ENCODE data around the gene CALHM3. TPM values are rescaled to one million over a fixed set of nuclear protein-coding genes. Genes with fewer than 3 reads are reported as not detected.
"Not testable (repeated sequence)": the region's sequence is repeated elsewhere in the genome, so short reads cannot be mapped to it uniquely, and the experiment has no call there.

CALHM3 gene
- total RNA-seq, 1 experiment from 2014 or later: 0.47 TPM

DNA sequence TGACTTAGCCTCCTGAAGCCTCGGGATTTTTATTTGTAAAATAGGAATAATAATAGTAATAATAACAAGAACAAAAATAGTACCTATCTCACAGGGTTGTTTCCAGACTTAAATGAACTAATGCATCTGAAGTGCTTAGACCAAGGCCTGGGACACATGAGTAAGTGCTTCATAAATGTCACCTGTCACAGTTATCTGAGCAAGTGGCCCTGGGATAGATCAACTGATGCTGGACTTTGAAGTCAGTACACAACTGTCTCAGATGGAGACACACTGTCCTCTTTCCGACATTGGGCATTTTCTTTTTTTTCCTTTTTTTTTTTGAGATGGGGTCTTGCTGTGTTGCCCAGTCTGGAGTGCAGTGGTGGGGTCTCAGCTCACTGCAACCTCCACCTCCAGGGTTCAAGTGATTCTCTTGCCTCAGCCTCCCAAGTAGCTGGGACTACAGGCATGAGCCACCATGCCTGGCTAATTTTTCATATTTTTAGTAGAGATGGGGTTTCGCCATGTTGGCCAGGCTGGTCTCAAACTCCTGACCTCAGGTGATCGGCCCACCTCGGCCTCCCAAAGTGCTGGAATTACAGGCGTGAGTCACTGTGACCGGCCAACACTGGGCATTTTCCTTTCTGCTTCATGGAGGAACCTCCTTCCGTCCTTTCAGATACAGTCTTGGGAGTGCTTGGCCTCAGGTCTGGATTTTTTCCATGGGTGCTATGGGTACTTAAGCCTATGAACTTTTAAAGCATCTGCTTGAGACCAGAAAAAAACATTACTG lies 7.8 kb upstream of the CALHM3 start:
- in situ Hi-C loops (cut with HindIII; ENCODE audit: low pct_unique_long_range_greater_than_20kb, low sequenced_read_pairs); DNase-seq (ENCODE audit: low read depth): not testable (repeated sequence)

DNA sequence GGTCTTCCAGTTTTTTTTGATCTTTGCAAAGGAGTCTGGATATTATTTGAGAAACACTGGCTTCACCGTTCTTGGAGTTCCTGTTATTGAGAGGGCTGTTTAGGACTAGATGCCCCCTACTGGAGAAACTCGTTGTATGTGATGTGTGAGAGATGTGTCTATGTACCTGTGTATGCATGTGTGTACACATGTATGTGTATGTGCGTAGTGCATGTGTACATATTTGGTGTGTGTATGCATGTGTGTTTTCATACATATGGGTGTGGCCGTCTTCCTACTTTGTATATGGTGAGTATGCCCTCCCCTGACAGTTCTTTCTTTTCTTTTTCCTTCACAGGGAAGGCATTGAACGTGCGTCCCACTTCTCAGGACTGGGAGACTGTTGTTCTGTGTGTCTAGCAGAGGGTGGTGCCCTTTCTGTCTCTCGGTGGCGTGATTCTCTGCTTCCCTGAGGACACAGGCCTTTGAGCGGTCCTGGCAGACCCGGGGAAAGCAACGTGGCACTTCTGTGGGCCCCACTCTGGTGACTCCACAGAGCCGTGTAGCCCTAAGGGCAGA lies 3.0 kb upstream of the CALHM3 start:
- in situ Hi-C loops (cut with HindIII; ENCODE audit: low pct_unique_long_range_greater_than_20kb, low sequenced_read_pairs): no loop called here
- DNase-seq (ENCODE audit: low read depth): peak; percentile 23

GRCh38 chr10:103480521-103480920 lies 1.5 kb upstream of the CALHM3 start:
- no peak for DNase-seq (ENCODE audit: low read depth)
- in situ Hi-C loops (cut with HindIII; ENCODE audit: low pct_unique_long_range_greater_than_20kb, low sequenced_read_pairs): no loop called here

- in situ Hi-C loops (cut with HindIII; ENCODE audit: low pct_unique_long_range_greater_than_20kb, low sequenced_read_pairs): no loop called here
- DNase-seq (ENCODE audit: low read depth): no peak
These were observed 369 bp downstream of the CALHM3 start for GRCh38 chr10:103478671-103479070.

DNA sequence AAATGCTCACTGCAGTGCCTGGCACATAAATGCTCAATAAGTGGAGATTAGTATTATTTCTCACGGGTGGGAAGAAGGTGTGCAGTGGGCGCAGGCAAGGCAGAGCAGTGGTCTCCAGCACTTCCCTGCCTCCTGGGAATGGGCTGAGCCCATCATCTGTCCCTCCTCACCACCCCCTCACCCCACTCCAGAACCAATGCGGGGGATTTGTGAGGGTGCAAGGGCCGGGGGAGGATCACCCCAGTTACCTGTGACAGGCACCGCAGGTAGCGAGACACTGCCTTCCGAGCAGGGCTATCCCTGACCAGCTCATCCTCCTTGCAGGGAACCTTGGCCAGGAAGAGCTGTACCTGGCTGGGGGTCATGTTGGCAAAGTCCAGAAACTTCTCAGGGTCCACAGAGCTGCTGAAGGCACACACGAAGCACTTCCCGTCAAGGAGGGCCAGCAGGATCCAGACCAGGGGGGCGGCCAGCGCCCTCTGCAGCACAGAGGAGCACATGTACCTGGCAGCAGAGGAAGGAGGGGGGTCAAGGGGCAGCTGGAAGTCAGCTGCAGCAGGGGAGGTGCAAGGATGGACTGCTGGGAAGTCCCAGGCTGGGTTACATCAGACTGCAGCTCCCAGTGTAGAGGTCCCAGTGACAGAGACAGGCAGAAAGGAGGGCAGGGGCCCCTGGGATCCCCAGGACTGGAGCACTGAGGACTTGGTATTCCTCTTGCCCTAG lies 2.8 kb downstream of the CALHM3 start:
- in situ Hi-C loops (cut with HindIII; ENCODE audit: low pct_unique_long_range_greater_than_20kb, low sequenced_read_pairs): no loop called here

GRCh38 chr10:103475437-103475836 lies 3.6 kb downstream of the CALHM3 start:
- in situ Hi-C loops (cut with HindIII; ENCODE audit: low pct_unique_long_range_greater_than_20kb, low sequenced_read_pairs): no loop called here
- no peak for DNase-seq (ENCODE audit: low read depth)

More for the DNA sequence above, 2.8 kb downstream of the CALHM3 start:
- DNase-seq (ENCODE audit: low read depth): no peak

- DNase-seq (ENCODE audit: low read depth): no peak
- in situ Hi-C loops (cut with HindIII; ENCODE audit: low pct_unique_long_range_greater_than_20kb, low sequenced_read_pairs): no loop called here
These were observed 5.0 kb downstream of the CALHM3 start for GRCh38 chr10:103474077-103474476.

DNA sequence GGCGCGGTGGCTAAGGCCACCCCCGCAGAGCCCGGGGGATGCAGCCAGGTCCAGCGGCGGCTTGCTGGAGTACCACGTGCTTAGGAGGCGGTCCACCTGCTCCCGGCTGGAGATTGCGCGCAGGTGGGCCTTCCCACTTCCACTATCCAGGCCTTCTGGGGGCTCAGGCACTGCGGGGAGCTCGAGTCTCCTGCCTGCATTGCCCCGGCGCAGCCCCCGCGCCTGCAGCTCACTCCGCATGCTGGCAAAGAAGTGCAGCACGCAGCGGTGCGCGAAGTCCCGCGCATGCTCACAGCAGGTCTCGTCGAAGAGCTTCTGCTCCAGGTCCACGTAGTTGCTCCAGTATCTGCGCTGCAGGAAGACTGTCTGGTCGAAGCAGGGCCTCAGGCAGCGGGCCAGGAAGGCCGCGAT lies 5.8 kb downstream of the CALHM3 start:
- in situ Hi-C loops (cut with HindIII; ENCODE audit: low pct_unique_long_range_greater_than_20kb, low sequenced_read_pairs): no loop called here
- DNase-seq (ENCODE audit: low read depth): no peak

DNA sequence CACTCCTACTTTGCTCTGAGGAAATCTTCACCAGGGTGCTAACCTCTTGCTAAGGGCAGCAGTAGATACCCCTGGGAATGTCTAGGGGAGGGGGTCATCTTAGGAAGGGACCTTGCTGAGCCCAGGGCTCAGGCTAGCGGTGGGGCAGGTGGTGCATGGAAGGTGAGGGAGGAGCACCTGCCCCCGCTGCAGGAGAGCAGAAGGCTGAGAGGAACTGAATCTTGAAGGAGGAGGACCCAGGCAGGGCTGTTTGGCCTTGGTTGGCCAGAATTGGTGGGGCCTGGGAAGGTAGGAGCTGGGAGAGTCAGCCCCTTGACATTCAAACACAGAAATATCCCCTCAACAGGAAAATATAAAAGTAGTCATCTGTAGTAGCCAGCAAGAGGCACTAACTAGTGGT lies 7.0 kb downstream of the CALHM3 start:
- in situ Hi-C loops (cut with HindIII; ENCODE audit: low pct_unique_long_range_greater_than_20kb, low sequenced_read_pairs): no loop called here
- no peak for DNase-seq (ENCODE audit: low read depth)

GRCh38 chr10:103470761-103471653 lies 8.0 kb downstream of the CALHM3 start:
- no peak for DNase-seq (ENCODE audit: low read depth)
- in situ Hi-C loops (cut with HindIII; ENCODE audit: low pct_unique_long_range_greater_than_20kb, low sequenced_read_pairs): no loop called here

GRCh38 chr10:103469201-103469600 lies 9.8 kb downstream of the CALHM3 start:
- no peak for DNase-seq (ENCODE audit: low read depth)
- in situ Hi-C loops (cut with HindIII; ENCODE audit: low pct_unique_long_range_greater_than_20kb, low sequenced_read_pairs): no loop called here

DNA sequence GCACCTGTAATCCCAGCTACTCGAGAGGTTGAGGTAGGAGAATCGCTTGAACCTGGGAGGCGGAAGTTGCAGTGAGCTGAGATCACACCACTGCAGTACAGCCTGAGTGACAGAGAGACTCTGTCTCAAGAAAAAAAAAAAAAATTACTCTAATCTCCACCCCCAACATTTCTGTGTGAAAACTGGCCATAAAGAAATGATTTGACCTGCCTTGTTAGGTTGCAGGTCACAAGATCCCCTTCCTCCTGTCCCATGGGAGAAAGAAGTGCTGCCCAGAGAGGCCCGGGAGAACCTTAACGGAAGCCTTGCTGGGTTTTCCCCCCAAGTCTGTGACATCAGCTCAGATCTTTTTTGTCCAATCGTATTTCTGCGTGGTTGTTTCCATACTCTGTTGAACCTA lies 11.6 kb downstream of the CALHM3 start:
- in situ Hi-C loops (cut with HindIII; ENCODE audit: low pct_unique_long_range_greater_than_20kb, low sequenced_read_pairs): no loop called here
- no peak for DNase-seq (ENCODE audit: low read depth)

GRCh38 chr10:103466734-103467133 lies 12.3 kb downstream of the CALHM3 start:
- in situ Hi-C loops (cut with HindIII; ENCODE audit: low pct_unique_long_range_greater_than_20kb, low sequenced_read_pairs): no loop called here
- no peak for DNase-seq (ENCODE audit: low read depth)

DNA sequence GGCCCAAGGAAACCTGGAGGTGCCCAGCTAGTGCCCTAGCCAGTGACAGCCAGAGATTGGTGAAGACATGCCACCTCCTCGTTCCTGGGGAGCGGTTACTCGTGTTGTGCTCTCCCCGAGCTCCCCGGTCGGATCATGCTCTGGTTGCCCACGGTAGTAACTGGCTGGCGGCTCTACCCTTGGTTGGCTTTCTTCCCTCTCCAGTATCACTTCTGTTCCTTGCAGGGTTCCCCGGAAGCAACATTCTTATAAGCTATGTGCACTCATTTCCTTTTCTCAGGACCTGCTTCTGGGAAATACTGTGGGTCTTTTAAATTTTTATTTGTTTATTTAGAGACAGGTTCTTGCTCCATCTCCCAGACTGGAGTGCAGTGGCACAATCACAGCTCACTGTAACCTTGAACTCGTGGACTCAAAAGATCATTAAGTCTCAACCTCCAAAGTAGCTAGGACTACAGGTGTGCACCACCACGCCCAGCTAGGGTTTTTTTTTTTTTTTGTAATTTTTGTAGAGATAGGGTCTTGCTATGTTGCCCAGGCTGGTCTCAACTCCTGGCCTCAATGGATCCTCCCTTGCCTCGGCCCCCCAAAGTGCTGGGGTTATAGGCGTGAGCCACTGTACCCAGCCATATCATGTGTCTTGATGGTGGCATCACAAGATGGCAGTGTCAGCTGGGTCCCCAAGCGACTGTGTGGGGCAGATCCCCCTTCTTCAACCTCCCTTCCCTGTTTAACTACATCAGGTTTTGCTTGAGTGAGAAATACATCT lies 13.4 kb downstream of the CALHM3 start:
- no peak for DNase-seq (ENCODE audit: low read depth)
- in situ Hi-C loops (cut with HindIII; ENCODE audit: low pct_unique_long_range_greater_than_20kb, low sequenced_read_pairs): no loop called here

DNA sequence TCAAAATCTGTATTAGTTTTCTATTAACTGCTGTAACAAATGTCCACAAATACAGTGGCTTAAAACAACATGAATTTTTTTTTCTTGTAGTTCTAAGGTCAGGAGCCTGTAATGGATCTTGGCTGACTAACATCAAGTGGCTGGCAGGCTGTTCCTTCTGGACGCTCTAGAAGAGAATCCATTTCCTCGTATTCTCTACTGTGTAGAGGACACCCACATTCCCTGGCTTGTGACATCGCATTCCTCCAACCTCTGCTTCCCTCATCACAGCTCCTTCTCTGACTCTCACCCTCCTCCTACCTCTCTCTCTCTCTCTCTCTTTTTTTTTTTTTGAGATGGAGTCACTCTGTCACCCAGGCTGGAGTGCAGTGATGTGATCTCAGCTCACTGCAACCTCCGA lies 15.5 kb downstream of the CALHM3 start:
- peak; percentile 68 for DNase-seq (ENCODE audit: low read depth)
- in situ Hi-C loops (cut with HindIII; ENCODE audit: low pct_unique_long_range_greater_than_20kb, low sequenced_read_pairs): no loop called here

GRCh38 chr10:103459615-103460014 lies 19.4 kb downstream of the CALHM3 start:
- no peak for DNase-seq (ENCODE audit: low read depth)
- in situ Hi-C loops (cut with HindIII; ENCODE audit: low pct_unique_long_range_greater_than_20kb, low sequenced_read_pairs): no loop called here

- no peak for DNase-seq (ENCODE audit: low read depth)
- in situ Hi-C loops (cut with HindIII; ENCODE audit: low pct_unique_long_range_greater_than_20kb, low sequenced_read_pairs): no loop called here
These were observed 20.3 kb downstream of the CALHM3 start, which contains the start of gene CALHM1 for GRCh38 chr10:103458720-103459119. Gene CALHM1, minus strand, starts transcription at chr10:103458900. Its CDS starts 149 bp downstream, at chr10:103458751.
